Upper lobe of left lung (tissue), 6 donors: ENCODE measurements around the gene ZNF648. TPM values are rescaled to one million over a fixed set of nuclear protein-coding genes. Genes with fewer than 3 reads are reported as not detected.

Experiments
- ATAC-seq, 2 donors: fragments of 200-7000 bp; cut with Tn5 transposase; one replicate each; pipeline ENCODE4 v1.9.1; 2022; ENCODE audit warnings: mild to moderate bottlenecking in 2 of 2, moderate library complexity in 2 of 2; ENCODE audit not compliant: low FRiP score in 2 of 2
- DNase-seq, 2 donors: peaks; one replicate each; pipeline ENCODE4 v3.0.0-alpha.2; 2019 to 2020
- H3K27ac ChIP-seq, 4 donors: fragments of 200-600 bp; sonication (generic); one replicate each; pipeline ENCODE4 v1.5.1; 2016 to 2019
- H3K27me3 ChIP-seq, 4 donors: fragments of 200-600 bp; sonication (generic); one replicate each; pipeline ENCODE4 v1.5.1; 2017 to 2019
- H3K36me3 ChIP-seq, 4 donors: fragments of 200-600 bp; sonication (generic); one replicate each; pipeline ENCODE4 v1.5.1; 2016 to 2019
- H3K4me1 ChIP-seq, 4 donors: fragments of 200-600 bp; sonication (generic); one replicate each; pipeline ENCODE4 v1.5.1; 2018 to 2019
- H3K4me3 ChIP-seq, 4 donors: fragments of 200-600 bp; sonication (generic); one replicate each; pipeline ENCODE4 v1.5.1; 2017 to 2019; ENCODE audit warnings: mild to moderate bottlenecking in 2 of 4, moderate library complexity in 1 of 4
- H3K9me3 ChIP-seq, 4 donors: fragments of 200-600 bp; sonication (generic); one replicate each; pipeline ENCODE4 v1.5.1; 2018 to 2019
- EP300 ChIP-seq, 4 donors: sonication (generic); formaldehyde crosslinking; IDR thresholded peaks; one replicate each; pipeline ENCODE4 v1.5.1; 2017; ENCODE audit warnings: antibody characterized with exemption in 4 of 4, control low read depth in 2 of 4
- POLR2A ChIP-seq, 4 donors: fragments of 450-650 bp; IDR thresholded peaks; one replicate each; pipeline ENCODE4 v1.5.1; 2016 to 2017; ENCODE audit warnings: antibody characterized with exemption in 4 of 4, mild to moderate bottlenecking in 2 of 4
- POLR2AphosphoS5 ChIP-seq, 2 donors: sonication (generic); formaldehyde crosslinking; IDR thresholded peaks; one replicate each; pipeline ENCODE4 v1.5.1; 2017; ENCODE audit warnings: antibody characterized with exemption in 2 of 2
- WGBS, 2 donors: methylation state at CpG; one replicate each; pipeline ENCODE4 v1.1.5; 2017 to 2018; 5-methylcytosine and 5-hydroxymethylcytosine counted together
- total RNA-seq, 6 donors: library from RNA; depleted of rRNA in 4 of 6; stranded (reverse); fragments of >200 nt in 4 of 6; gene quantifications; one replicate each; pipeline versions ENCODE4 v1.1.0 to v1.2.1, GENCODE V29; 2016 to 2021
- TF ChIP-seq, protein P1 (sequence below), 6 experiments: fragments of 450-650 bp in 4 of 6; fragments of 200-600 bp in 2 of 6; sonication (generic) in 2 of 6; IDR thresholded peaks; one replicate each; pipeline ENCODE4 v1.5.1; 2016 to 2019; ENCODE audit warnings: antibody characterized with exemption in 6 of 6
- donor health status: DM: no; HTN: no; CAD: no; lungs with moderate emphysema.
- donor health status: DM: no; HTN: yes; CAD: no; lungs with severe emphysema.

ZNF648 gene
- total RNA-seq, 6 donors from 2014 or later = 0.15 to 1.0 (median 0.36) TPM; not detected in 2

DNA sequence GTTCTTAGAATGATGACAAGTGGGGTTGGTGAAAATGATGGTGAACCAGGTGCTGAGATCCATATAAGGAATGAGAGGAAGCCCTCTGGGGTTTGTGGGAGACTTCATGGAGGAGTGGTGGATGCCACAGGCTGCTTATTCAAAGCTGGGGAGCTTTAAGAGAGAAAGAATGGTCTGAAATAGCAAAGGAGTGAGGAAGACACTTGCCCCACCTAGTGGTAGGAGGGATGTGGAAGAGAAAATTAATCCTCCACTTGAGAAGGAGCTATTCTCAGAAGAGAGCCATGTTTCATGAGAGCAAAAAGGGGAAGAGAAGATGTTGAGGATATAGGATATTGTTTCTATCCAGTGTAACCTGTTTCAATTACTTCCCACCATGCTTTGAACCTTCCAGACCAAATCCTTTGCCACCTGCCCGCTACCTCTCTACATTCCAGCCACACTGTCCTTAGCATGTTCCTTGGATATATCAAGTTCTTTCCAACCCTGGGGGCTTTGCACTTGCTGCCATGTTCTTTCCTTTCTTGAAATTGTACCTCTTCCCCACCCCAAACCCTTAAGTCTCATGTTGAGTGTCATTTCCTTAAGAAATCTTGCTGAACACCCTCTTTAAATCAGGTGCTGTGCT lies 19.6 kb upstream of the ZNF648 start:
- H3K4me1 ChIP-seq = peaks cover 5 to 18% (median 9%) of the 10 kb centered on the region in 4 donors
- TF ChIP-seq, protein P1, sequence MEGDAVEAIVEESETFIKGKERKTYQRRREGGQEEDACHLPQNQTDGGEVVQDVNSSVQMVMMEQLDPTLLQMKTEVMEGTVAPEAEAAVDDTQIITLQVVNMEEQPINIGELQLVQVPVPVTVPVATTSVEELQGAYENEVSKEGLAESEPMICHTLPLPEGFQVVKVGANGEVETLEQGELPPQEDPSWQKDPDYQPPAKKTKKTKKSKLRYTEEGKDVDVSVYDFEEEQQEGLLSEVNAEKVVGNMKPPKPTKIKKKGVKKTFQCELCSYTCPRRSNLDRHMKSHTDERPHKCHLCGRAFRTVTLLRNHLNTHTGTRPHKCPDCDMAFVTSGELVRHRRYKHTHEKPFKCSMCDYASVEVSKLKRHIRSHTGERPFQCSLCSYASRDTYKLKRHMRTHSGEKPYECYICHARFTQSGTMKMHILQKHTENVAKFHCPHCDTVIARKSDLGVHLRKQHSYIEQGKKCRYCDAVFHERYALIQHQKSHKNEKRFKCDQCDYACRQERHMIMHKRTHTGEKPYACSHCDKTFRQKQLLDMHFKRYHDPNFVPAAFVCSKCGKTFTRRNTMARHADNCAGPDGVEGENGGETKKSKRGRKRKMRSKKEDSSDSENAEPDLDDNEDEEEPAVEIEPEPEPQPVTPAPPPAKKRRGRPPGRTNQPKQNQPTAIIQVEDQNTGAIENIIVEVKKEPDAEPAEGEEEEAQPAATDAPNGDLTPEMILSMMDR (IDR thresholded peaks at IDR 0.05) = peak; percentile 39 to 64 (median 58)
- TF ChIP-seq POLR2A (IDR thresholded peaks at IDR 0.05) (no peak), EP300 (IDR thresholded peaks at IDR 0.05) (no peak), POLR2AphosphoS5 (IDR thresholded peaks at IDR 0.05) (no peak)
- ATAC-seq (peak in 1 of 2 donors; percentile 29), DNase-seq (no peak)
- H3K36me3 ChIP-seq = no peaks in the 10 kb centered on the region
- no peak overlapping the region for H3K27ac ChIP-seq
- no peak overlapping the region for H3K4me3 ChIP-seq
- no peaks in the 10 kb centered on the region for H3K9me3 ChIP-seq
- no peaks in the 10 kb centered on the region for H3K27me3 ChIP-seq
- WGBS, 2 donors = 67 to 88% methylated on average over 1 of the region's 1 CpG

DNA sequence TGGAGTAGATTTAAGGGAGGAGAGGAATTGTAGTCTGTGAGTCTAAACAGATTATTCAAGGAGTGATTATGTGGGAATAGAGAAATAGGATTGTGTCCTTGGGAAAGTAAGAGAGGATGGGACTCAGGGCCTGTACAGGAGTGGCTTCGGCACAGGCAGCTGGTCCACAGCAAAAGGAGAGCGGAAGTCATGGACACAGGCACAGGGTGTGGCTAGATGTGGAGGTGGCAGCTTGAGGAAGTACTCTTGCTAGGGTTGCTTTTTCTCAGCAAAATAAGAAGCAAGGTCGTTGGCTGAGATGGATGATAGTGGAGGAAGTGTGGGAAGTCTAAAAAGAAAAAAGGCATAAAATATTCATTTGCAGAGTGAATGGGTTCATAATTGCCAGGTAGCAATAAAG lies 18.5 kb upstream of the ZNF648 start:
- no peaks in the 10 kb centered on the region for H3K36me3 ChIP-seq
- DNase-seq = no peak
- H3K27ac ChIP-seq = no peak overlapping the region
- H3K4me3 ChIP-seq = no peak overlapping the region
- H3K9me3 ChIP-seq = no peaks in the 10 kb centered on the region
- ATAC-seq = no peak
- H3K4me1 ChIP-seq = peaks cover 5 to 14% (median 7%) of the 10 kb centered on the region in 4 donors
- no peaks in the 10 kb centered on the region for H3K27me3 ChIP-seq
- 58 to 59% methylated on average over 3 of the region's 3 CpGs for WGBS, 2 donors
- TF ChIP-seq POLR2A (IDR thresholded peaks at IDR 0.05) (no peak), EP300 (IDR thresholded peaks at IDR 0.05) (no peak), POLR2AphosphoS5 (IDR thresholded peaks at IDR 0.05) (no peak)
- TF ChIP-seq, protein P1 (IDR thresholded peaks at IDR 0.05) = no peak

DNA sequence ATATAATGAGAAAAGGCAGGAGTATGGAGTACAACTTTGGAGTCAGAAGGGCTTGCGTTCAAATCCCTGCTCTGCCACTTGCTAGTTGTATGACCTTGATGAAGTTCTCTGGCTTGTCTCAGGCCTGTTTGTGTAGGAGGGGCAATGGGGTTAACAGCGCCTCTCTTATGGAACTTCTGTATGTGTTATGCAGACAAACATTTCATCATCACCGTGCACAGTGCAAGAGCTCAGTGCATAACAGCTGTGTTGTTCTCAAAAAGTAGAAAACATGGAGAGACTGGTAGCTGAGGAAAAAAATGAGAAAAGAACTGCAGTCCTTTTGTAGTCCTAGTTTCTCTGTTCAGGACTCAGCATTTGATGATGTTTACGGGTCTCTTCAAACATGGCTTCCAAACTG lies 10.4 kb upstream of the ZNF648 start:
- no peak overlapping the region for H3K4me3 ChIP-seq
- no peak for DNase-seq
- no peaks in the 10 kb centered on the region for H3K9me3 ChIP-seq
- H3K27me3 ChIP-seq = no peaks in the 10 kb centered on the region
- no peaks in the 10 kb centered on the region for H3K36me3 ChIP-seq
- 77 to 85% methylated on average over 4 of the region's 4 CpGs for WGBS, 2 donors
- no peak overlapping the region for H3K27ac ChIP-seq
- no peaks in the 10 kb centered on the region for H3K4me1 ChIP-seq
- TF ChIP-seq, protein P1 (IDR thresholded peaks at IDR 0.05) = no peak
- TF ChIP-seq POLR2A (IDR thresholded peaks at IDR 0.05) (no peak), EP300 (IDR thresholded peaks at IDR 0.05) (no peak), POLR2AphosphoS5 (IDR thresholded peaks at IDR 0.05) (no peak)
- ATAC-seq = no peak

DNA sequence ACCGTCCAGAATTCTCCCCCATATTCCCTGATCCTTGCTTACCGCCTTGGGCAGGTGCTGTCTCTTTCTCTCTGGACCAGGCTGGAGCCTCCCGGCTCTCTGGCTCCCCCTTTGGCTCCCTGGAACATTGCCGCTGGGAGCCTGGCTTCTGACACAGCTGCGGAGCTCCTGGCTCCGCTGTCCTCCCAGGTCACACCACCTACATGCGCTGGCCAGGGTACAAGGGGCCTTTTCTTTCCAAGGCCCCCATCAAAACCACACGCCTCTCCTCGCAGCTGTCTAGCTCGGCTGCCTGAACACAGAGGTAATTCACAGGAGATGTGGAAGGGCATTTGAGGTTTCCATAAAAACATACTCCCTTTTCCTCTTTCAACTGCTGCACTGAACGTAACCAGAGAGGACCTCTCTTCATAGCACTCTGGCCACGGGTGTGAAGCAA lies 7.5 kb upstream of the ZNF648 start:
- Histone ChIP-seq H3K4me3 (no peak overlapping the region), H3K27me3 (no peaks in the 10 kb centered on the region), H3K4me1 (no peaks in the 10 kb centered on the region), H3K36me3 (no peaks in the 10 kb centered on the region), H3K27ac (no peak overlapping the region), H3K9me3 (no peaks in the 10 kb centered on the region)
- no peak for TF ChIP-seq POLR2A (IDR thresholded peaks at IDR 0.05)
- TF ChIP-seq, protein P1 (IDR thresholded peaks at IDR 0.05) = peak; percentile 16 to 73 (median 45)
- 14 to 15% methylated on average over 12 of the region's 12 CpGs for WGBS, 2 donors
- DNase-seq (peak in 1 of 2 donors; percentile 66), ATAC-seq (peak; percentile 53 to 80)

DNA sequence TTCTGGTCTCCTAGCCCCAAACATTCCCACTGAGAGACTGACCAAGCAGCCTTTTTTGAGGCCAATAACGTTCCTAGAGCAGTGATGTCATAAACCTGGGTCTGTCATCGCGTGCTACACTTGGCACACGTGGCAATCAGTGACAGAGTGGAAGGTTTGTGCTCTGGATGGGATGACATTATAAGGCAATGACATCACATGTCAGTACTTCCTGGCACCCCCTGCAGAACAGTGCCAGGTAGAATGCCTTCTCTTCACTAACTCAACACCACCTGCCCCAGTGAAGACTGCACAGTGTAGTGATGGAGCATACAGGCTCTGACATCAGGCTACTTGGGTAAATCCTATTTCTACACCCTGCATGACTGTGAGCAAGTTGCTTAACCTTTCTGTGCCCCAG lies 5.4 kb upstream of the ZNF648 start:
- no peaks in the 10 kb centered on the region for H3K4me1 ChIP-seq
- no peak for DNase-seq
- TF ChIP-seq POLR2A (IDR thresholded peaks at IDR 0.05) (no peak), POLR2AphosphoS5 (IDR thresholded peaks at IDR 0.05) (no peak), EP300 (IDR thresholded peaks at IDR 0.05) (no peak)
- TF ChIP-seq, protein P1 (IDR thresholded peaks at IDR 0.05) = no peak
- no peak overlapping the region for H3K27ac ChIP-seq
- H3K27me3 ChIP-seq = no peaks in the 10 kb centered on the region
- no peak overlapping the region for H3K4me3 ChIP-seq
- no peaks in the 10 kb centered on the region for H3K9me3 ChIP-seq
- no peaks in the 10 kb centered on the region for H3K36me3 ChIP-seq
- ATAC-seq = no peak
- 76 to 89% methylated on average over 4 of the region's 4 CpGs for WGBS, 2 donors
